ENCODE measurements around the gene CCDC178. TPM values are rescaled to one million over a fixed set of nuclear protein-coding genes. Genes with fewer than 3 reads are reported as not detected.

CCDC178 gene
- polyA plus RNA-seq, 2 of the 4 experiments (the other 2 are of a cell fraction), result 0.06 TPM; not detected in 1

GRCh38 chr18:33210575-33211189 lies 229.8 kb downstream of the CCDC178 start:
- POLR2A ChIA-PET, result no interaction called here
- CTCF ChIA-PET, result interaction anchor here (0.7 to 3.0 kb wide), 4 partner anchors 9 to 23 kb away, joined by 3 to 10 read pairs (median 4); no protein-coding TSS in a partner anchor
- no peak overlapping the region for H3K27ac ChIP-seq
- no peak overlapping the region for H3K4me3 ChIP-seq
- no peaks in the 10 kb centered on the region for H3K9me3 ChIP-seq
- no peak overlapping the region for H3K4me2 ChIP-seq
- TF ChIP-seq RAD21 (conservative IDR thresholded peaks at IDR 0.05 in 1 of 2, IDR thresholded peaks at IDR 0.05 in 1 of 2) (peak in 1 of 2 experiments; percentile 22; a peak in 2 of 5 replicates), CTCF (IDR thresholded peaks at IDR 0.05) (peak; percentile 32; the same call in 2 of the 3 replicates), HDAC2 (IDR thresholded peaks at IDR 0.05) (no peak)
- 0 out of 6 replicates have a peak, but pooled peaks of 1 of the 2 experiments have one; percentile 40 for ATAC-seq
- WGBS (ENCODE audit: missing lambda C conversion rate), result 14% methylated on average over 6 of the region's 6 CpGs
- DNase-seq (ENCODE audit: low read depth in 1 of 2, low spot score in 1 of 2), result peak in 1 of 2 experiments; percentile 24
- no peak for FAIRE-seq
- H3K4me1 ChIP-seq, result no peaks in the 10 kb centered on the region

DNA sequence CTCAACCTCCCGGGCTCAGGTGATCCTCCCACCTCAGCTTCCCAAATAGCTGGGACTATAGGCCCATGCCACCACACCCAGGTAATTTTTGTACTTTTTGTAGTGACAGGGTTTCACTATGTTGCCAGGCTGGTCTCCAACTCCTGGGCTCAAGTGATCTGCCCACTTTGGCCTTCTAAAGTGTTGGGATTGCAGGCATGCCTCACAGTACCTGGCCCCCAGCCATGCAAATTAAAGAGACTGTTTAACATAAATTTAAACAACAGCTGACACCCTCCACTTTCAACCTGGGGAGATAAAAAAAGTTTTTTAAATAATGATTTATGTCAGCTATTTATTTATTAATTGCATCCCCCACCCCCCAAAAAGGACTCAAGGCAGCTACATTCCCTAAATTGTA lies 234.7 kb downstream of the CCDC178 start:
- FAIRE-seq, result no peak
- Histone ChIP-seq H3K4me1 (no peaks in the 10 kb centered on the region), H3K9me3 (no peaks in the 10 kb centered on the region), H3K4me2 (no peak overlapping the region), H3K4me3 (no peak overlapping the region), H3K27ac (no peak overlapping the region)
- ATAC-seq, result no peak
- WGBS (ENCODE audit: missing lambda C conversion rate), result 0% methylated on average over 1 of the region's 1 CpG
- ChIA-PET CTCF (no interaction called here), POLR2A (no interaction called here)
- TF ChIP-seq, protein P1, sequence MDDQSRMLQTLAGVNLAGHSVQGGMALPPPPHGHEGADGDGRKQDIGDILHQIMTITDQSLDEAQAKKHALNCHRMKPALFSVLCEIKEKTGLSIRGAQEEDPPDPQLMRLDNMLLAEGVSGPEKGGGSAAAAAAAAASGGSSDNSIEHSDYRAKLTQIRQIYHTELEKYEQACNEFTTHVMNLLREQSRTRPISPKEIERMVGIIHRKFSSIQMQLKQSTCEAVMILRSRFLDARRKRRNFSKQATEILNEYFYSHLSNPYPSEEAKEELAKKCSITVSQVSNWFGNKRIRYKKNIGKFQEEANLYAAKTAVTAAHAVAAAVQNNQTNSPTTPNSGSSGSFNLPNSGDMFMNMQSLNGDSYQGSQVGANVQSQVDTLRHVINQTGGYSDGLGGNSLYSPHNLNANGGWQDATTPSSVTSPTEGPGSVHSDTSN (IDR thresholded peaks at IDR 0.05), result no peak
- no peak for TF ChIP-seq RFX5 (IDR thresholded peaks at IDR 0.05)
- no peak for TF ChIP-seq HOXB5 (CRISPR knock-in tag; IDR thresholded peaks at IDR 0.05)
- no peak for TF ChIP-seq HOXB13 (CRISPR knock-in tag; IDR thresholded peaks at IDR 0.05; ENCODE audit: low read depth)
- TF ChIP-seq, protein P2, sequence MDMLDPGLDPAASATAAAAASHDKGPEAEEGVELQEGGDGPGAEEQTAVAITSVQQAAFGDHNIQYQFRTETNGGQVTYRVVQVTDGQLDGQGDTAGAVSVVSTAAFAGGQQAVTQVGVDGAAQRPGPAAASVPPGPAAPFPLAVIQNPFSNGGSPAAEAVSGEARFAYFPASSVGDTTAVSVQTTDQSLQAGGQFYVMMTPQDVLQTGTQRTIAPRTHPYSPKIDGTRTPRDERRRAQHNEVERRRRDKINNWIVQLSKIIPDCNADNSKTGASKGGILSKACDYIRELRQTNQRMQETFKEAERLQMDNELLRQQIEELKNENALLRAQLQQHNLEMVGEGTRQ (IDR thresholded peaks at IDR 0.05), result no peak
- TF ChIP-seq ESRRA (IDR thresholded peaks at IDR 0.05; ENCODE audit: borderline replicate concordance, low read length), result no peak
- TF ChIP-seq HDAC2 (IDR thresholded peaks at IDR 0.05), result no peak
- TF ChIP-seq ZSCAN20 (CRISPR knock-in tag; IDR thresholded peaks at IDR 0.05), result no peak
- TF ChIP-seq CEBPB (IDR thresholded peaks at IDR 0.05), result no peak
- TF ChIP-seq CBX8 (IDR thresholded peaks at IDR 0.05), result no peak
- TF ChIP-seq RNF2 (IDR thresholded peaks at IDR 0.05; ENCODE audit: borderline replicate concordance, low read depth), result no peak
- TF ChIP-seq FOSB (CRISPR knock-in tag; IDR thresholded peaks at IDR 0.05), result no peak
- no peak for TF ChIP-seq RAD21 (conservative IDR thresholded peaks at IDR 0.05 in 1 of 2, IDR thresholded peaks at IDR 0.05 in 1 of 2)
- no peak for TF ChIP-seq CBX2 (IDR thresholded peaks at IDR 0.05; ENCODE audit: borderline replicate concordance, low read depth)
- no peak for TF ChIP-seq ZC3H11A (IDR thresholded peaks at IDR 0.05)
- no peak for TF ChIP-seq HOXA7 (CRISPR knock-in tag; IDR thresholded peaks at IDR 0.05)
- TF ChIP-seq, protein P3, sequence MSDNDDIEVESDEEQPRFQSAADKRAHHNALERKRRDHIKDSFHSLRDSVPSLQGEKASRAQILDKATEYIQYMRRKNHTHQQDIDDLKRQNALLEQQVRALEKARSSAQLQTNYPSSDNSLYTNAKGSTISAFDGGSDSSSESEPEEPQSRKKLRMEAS (IDR thresholded peaks at IDR 0.05), result no peak
- TF ChIP-seq POLR2AphosphoS2 (conservative IDR thresholded peaks at IDR 0.05; ENCODE audit: low read length), result no peak
- no peak for TF ChIP-seq MAFK (IDR thresholded peaks at IDR 0.05; ENCODE audit: partially characterized antibody)
- DNase-seq (ENCODE audit: low read depth in 1 of 2, low spot score in 1 of 2), result no peak
